DMS114 treated with DMSO at 0.1 percent for 48 hours (cell line): ENCODE measurements around the gene FREM2.

Source experiments
- DNase-seq: peaks from one replicate; lab custom pipeline; 2025; ENCODE audit not compliant: unreplicated experiment; lab: John Stamatoyannopoulos, UW

FREM2 gene

GRCh38 chr13:38759390-38759789, 72.5 kb downstream of the FREM2 start:
- no peak for DNase-seq

GRCh38 chr13:38763446-38764381, 76.8 kb downstream of the FREM2 start:
- DNase-seq = peak; percentile 22

DNA sequence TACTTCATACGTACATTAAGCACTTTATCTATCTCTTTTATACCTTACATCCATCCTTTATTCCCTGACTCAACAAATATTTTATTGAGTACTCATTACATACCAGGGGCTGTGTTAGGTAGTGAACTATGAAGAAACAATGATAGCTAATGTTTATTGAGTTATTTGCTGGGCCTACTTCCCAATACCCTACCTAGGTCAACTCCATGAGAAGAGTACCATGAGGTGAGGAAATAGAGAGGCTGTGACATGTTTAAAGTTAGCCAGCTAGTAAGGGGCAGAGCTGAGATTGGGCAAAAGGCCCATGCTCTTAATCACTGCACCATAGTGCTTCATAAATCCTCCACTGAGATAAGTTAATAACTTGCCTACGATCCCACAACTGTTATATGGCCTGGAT, 79.9 kb downstream of the FREM2 start:
- DNase-seq = no peak

DNA sequence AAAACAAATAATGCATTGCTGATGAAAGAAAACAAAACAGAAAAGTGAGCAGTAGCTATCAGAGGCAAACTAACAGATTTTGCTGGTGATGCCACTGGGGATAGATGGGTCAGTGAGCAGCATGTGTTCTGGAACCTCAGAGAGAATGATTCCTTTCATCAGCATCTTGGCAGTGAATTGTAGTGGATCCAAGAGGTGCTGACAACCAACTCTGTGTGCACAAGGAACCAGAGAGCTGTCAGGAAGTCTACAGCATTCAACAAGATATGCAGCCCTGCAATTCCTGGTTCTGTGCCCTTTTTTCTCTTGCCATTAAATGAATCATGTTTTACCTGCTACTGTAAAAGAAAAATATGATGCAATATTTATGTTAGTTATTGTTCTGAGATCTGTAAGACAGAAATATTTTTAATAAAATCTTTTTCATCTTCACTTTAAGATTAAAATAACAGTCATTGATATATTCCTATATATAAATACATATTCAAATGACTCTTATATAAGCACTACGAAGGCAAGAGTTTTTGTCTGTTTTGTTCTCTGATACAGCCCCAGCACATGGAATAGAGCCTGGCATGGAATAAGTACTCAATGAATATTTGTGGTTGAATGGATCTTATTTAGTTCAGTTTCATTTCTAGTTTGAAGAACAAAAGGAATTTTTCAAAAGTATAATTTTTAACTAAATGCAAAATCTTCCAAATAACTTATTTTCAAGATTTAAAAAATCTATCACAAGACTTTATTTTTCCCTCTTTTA, 80.8 kb downstream of the FREM2 start:
- no peak for DNase-seq

DNA sequence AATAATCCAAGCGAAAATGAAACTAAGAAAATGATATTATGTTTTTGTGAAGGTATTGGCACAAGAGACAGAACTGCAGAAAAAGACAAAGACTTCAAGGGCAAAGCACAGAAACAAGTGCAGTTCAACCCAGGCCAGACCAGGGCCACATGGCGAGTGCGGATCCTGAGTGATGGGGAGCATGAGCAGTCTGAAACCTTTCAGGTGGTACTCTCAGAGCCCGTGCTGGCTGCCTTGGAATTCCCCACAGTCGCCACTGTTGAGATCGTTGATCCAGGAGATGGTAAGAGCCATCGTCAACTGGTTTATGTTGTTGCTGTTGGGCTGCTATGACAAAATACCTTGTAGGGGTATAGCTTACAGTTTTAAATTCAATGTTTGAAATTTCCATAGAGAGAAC, 82.6 kb downstream of the FREM2 start:
- no peak for DNase-seq

DNA sequence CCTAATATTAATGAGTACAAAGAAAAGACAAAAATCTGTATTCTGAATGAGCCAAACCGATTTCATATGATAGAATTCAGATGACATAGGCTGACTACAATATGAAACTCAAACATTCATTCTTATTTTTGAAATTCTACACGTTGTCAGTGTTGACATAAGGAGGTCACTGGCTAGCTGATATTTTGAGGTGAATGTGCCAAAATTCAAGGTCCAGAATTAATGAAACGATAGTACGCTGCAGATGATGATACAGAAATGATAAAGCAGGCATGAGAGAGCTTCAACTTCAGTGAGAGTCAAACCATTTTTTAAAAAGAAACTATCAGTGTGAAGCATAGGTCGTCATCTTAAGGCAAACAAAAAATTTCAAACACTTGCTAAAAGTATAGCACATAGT, 88.2 kb downstream of the FREM2 start:
- DNase-seq = no peak

GRCh38 chr13:38777347-38778119, 90.7 kb downstream of the FREM2 start:
- no peak for DNase-seq

DNA sequence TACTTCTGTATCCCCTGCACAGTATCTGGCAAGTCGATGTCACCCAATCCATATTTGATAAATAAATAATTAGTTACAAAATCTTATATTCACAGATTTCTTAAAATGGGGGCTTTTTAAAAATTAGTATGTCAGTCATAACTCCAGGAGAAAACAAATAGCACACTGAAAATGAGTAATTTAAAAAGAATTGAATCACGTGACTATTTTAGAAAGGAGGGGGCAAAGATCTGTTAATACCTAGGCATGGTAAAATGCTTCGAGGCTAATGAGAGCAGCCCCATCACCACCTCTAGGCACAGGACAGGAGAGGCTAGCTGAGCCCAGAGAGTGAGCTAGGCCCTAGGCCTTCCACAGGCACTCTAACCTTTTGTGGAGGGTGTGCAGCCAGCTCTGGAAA, 94.7 kb downstream of the FREM2 start:
- no peak for DNase-seq

DNA sequence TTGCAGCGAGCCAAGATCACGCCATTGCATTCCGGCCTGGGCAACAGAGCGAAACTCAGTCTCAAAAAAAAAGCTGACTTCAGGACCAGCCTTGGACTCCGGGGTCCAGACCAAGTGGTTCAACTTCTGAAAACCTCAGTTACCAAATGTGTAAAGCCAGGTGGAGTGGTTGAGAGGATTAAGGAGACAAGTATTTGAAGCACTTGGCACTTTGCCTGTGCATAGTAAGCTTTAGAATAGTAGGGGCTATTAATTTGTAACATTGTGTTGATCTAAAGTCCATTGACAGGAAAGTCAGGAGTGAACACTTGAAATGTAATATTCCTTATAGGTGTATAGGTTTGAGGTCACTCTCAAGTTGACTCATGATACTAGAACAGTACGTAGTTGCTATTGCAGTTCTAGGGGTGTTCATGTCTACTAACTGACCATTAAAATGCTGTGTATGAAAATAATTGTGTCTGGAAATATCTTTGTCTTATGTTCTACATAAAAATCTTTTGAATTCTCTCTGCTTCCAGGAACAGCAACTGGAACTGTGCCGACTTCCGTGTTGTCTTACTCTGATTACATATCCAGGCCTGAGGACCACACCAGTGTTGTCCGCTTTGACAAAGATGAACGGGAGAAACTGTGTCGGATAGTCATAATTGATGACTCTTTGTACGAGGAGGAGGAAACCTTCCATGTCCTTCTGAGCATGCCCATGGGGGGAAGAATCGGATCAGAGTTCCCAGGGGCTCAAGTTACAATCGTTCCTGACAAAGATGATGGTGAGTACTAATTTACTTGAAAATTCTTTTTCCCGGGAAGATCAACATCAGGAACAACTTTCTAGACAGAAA, 97.4 kb downstream of the FREM2 start:
- DNase-seq = no peak

- no peak for DNase-seq
Observed at GRCh38 chr13:38785042-38785441, 98.2 kb downstream of the FREM2 start.

GRCh38 chr13:38785490-38785889, 98.6 kb downstream of the FREM2 start:
- no peak for DNase-seq

DNA sequence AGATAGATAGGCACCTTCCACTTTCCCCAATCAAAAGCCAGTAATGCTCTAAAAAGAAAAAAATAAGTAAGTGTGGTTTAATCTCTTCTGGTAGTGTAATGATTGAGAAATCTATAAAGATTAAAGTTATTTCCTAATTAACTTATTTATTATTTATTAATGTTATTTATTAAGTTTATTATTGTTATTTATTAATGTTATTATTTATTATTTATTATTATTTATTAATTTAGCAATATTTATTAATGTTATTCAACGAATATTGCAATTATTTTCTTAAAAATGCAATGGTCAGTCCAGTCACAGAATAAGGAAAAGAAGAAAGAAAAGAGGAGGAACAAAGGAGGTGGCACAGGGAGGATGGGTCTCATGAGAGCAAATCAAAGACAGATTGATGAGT, 100.7 kb downstream of the FREM2 start:
- DNase-seq = no peak

DNA sequence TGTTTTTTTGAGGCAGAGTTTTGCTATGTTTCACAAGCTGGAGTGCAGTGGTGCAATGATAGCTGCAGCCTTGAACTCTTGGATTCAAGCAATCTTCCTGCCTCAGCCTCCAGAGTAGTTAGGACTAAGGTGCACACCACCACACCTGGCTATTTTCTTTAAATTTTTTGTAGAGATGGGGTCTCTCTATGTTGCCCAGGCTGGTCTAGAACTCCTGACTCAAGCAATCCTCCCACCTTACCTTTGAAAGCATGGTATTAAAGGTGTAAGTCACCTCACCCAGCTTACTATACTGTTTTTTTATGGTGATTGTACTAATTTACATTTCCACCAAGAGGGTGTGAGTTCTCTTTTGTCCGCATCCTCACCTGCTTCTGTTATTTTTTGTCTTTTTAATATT, 110.0 kb downstream of the FREM2 start:
- no peak for DNase-seq

DNA sequence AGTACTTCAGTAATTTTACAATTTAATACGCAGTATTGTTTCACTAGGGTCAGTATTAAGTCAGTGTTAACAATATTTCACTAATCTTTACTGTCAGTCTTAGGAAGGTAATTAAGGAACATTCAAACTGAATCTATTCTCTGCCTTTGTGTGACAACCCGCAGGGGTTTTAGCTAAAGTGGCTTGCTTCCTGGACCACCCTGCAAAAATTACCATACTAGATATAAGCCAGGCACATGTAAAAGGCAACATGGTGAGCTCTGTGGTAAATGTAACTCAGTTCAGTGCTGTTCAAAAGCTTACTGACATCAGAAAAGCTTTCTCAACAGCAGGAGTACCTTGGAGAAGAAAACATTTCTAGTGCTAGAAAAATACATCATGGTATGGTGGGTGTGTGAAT, 116.7 kb downstream of the FREM2 start:
- DNase-seq = no peak

- no peak for DNase-seq
Observed at GRCh38 chr13:38804061-38804460, 117.2 kb downstream of the FREM2 start.

DNA sequence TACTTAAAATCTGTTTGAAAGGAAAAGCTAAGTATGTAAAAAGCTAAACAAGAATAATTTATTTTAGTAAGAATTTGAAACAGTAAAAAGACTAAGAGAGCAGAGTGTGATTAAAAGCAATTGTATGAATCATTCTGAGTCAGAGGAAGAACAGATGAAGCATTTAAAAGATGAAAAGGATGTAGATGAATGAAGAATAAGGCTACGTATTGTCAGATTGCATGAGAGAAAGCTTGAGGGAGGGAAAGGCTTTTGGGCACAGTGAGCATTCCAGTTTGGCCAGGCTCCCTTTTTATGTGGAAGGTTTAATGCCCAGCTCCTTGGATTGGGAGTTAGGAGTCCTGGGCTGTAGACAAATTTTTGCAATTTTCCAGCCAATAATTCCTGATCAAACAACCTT, 117.7 kb downstream of the FREM2 start:
- DNase-seq = no peak

DNA sequence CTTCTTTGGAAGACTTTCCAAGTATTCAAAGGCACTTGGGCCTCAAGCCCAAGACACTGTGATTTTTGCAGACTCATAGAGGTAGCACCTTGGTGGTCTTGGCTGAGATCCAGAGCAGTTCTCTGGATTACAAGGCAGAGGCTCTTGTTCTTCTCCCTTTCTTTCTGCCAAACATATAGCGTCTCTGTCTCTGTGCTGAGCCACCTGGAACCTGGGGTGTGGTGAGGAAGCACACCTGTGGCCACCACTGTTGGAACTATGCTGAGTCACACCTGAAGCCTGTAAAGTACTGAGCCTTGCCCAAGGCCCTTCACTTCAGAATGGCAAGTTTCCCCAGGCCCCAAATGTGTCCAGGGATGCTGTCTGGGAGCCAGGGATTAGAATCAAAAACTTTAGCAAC, 127.5 kb downstream of the FREM2 start:
- DNase-seq = no peak

- no peak for DNase-seq
Observed at GRCh38 chr13:38819053-38819452, 132.2 kb downstream of the FREM2 start.

DNA sequence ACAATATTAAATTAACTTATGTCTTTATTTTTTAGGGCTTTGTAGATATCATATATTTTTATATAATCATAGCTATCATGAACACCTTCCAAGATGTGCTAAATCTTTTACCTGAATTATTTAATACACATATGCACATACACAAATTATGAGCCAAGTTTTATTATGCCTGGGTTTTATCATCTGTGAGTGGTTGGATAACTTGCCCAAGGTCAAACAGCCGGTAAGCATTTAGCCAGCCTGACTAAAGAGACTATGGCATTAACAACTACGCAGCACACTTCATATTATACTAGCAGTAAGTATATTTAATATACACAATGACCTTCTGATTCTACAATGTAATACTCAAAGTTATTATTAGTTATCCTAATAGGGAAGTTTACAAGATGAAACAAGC, 132.7 kb downstream of the FREM2 start:
- no peak for DNase-seq

GRCh38 chr13:38821770-38822551, 135.1 kb downstream of the FREM2 start:
- no peak for DNase-seq
